ENCODE results near the gene PPARA. TPM values are rescaled to one million over a fixed set of nuclear protein-coding genes. Genes with fewer than 3 reads are reported as not detected.

Gene PPARA
- total RNA-seq, 2 experiments from 2014 or later, result 9.1 to 11.8 TPM

DNA sequence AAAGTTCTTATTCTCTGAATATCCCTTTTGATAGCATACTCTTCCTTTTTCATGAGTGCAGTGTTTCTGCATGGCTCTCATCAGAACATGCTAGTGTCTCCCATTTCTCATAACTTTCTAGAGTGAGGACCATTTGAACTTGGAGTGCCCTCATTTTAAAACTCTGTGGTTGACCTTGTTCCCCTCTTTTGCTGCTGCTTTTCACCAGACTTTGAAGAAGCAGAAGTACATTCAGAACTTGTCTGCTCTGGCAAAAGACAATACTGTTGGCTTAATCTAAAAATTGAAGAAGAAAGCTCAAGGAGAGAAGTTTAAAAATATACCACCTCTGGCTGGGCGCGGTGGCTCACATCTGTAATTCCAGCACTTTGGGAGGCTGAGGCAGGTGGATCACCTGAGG lies 35.0 kb downstream of the PPARA start:
- H3K9me3 Mint-ChIP-seq, result peaks cover 12% of the 10 kb centered on the region
- no peak for ATAC-seq
- no peak for DNase-seq
- H3K27me3 Mint-ChIP-seq, result no peaks in the 10 kb centered on the region
- ChIA-PET CTCF (no interaction called here), POLR2A (no interaction called here)
- no peak overlapping the region for H3K27ac Mint-ChIP-seq
- TF ChIP-seq, protein P1, sequence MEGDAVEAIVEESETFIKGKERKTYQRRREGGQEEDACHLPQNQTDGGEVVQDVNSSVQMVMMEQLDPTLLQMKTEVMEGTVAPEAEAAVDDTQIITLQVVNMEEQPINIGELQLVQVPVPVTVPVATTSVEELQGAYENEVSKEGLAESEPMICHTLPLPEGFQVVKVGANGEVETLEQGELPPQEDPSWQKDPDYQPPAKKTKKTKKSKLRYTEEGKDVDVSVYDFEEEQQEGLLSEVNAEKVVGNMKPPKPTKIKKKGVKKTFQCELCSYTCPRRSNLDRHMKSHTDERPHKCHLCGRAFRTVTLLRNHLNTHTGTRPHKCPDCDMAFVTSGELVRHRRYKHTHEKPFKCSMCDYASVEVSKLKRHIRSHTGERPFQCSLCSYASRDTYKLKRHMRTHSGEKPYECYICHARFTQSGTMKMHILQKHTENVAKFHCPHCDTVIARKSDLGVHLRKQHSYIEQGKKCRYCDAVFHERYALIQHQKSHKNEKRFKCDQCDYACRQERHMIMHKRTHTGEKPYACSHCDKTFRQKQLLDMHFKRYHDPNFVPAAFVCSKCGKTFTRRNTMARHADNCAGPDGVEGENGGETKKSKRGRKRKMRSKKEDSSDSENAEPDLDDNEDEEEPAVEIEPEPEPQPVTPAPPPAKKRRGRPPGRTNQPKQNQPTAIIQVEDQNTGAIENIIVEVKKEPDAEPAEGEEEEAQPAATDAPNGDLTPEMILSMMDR (IDR thresholded peaks at IDR 0.05), result no peak
- intact Hi-C loops (cut with micrococcal nuclease), result no loop called here
- peaks cover 27% of the 10 kb centered on the region for H3K36me3 Mint-ChIP-seq (ENCODE audit: low read depth)
- H3K4me1 Mint-ChIP-seq (ENCODE audit: low read depth), result peaks cover 2% of the 10 kb centered on the region
- no peak overlapping the region for H3K4me3 Mint-ChIP-seq

DNA sequence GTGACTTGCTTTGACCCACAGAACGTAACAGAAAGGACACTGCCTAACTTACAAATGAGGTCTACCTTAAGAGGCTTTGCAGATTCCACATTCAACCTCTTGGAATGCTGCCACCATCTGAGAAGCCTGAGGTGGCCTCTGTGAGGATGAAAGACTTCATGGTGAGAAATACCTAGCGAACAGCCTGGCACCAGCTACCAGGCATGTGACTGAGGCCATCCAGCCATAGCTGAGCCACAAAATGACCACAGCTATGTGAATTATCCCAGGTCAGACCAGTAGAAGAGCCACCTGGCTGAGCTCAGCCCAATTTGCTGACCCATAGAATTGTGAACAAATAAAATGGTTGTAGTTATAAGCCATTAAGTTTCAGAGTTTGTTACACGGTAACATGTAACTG lies 37.5 kb downstream of the PPARA start:
- Mint-ChIP-seq H3K4me3 (no peak overlapping the region), H3K27me3 (no peaks in the 10 kb centered on the region), H3K27ac (no peak overlapping the region), H3K9me3 (peaks cover 4% of the 10 kb centered on the region), H3K36me3 (ENCODE audit: low read depth) (peaks cover 9% of the 10 kb centered on the region), H3K4me1 (ENCODE audit: low read depth) (peaks cover 2% of the 10 kb centered on the region)
- ChIA-PET POLR2A (no interaction called here), CTCF (no interaction called here)
- TF ChIP-seq, protein P1 (IDR thresholded peaks at IDR 0.05), result no peak
- ATAC-seq (no peak), DNase-seq (no peak)
- intact Hi-C loops (cut with micrococcal nuclease), result no loop called here

DNA sequence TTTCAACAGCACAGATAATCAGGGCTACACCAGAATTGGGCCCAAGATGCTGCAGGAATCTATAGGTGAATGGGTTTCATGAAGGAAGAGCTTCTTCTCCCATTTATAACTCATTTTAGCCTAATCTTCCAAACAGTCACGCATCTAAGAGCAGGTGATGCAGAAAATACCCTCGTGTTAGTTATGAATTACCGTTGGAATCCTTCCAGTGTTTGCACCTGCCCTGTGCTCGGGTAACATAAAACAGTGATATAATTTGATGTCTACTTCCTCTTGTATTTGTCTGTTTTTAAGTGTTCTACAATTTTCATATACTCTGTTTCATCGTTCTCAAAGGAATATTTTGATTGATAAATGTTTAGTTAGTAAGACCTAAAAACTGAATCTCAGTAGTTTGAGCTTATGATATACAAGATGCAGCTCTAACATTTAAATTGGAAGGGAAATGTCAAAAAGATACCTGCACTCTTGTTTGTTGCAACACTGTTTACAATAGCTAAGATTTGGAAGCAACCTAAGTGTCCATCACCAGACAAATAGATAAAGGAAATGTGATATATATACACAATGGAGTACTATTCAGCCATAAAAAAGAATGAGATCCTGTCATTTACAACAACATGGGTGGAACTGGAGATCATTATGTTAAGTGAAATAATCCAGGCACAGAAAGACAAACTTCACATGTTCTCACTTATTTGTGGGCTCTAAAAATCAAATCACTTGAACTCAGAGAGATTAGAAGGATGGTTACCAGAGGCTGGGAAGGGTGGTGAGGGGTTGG lies 42.1 kb downstream of the PPARA start:
- Mint-ChIP-seq H3K27ac (no peak overlapping the region), H3K36me3 (ENCODE audit: low read depth) (no peaks in the 10 kb centered on the region), H3K27me3 (no peaks in the 10 kb centered on the region), H3K4me1 (ENCODE audit: low read depth) (peaks cover 5% of the 10 kb centered on the region), H3K9me3 (peaks cover 4% of the 10 kb centered on the region), H3K4me3 (no peak overlapping the region)
- ChIA-PET POLR2A (no interaction called here), CTCF (no interaction called here)
- no peak for ATAC-seq
- no peak for DNase-seq
- intact Hi-C loops (cut with micrococcal nuclease), result no loop called here
- TF ChIP-seq, protein P1 (IDR thresholded peaks at IDR 0.05), result no peak

DNA sequence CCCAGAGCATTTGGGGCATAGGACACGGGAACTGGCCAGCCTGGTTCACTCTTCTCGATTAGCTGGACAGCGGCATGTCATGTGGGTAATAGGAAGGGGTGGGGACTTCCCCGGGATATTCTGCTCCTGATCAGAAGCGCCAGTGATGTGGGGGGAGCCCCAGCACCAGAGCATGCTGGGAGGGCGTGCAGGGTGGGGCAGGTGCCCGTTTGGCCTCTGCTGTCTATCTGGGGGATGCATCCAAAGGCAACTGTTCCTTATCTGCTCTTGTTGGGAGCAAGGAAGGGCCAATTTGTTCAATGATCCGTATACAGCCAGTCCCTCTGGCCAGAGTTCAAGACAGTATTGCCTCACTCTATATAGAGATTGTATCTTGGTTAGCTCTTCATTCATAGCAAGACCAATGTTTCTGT lies 43.6 kb downstream of the PPARA start:
- DNase-seq (no peak), ATAC-seq (no peak)
- peaks cover under 1% of the 10 kb centered on the region for H3K36me3 Mint-ChIP-seq (ENCODE audit: low read depth)
- no peaks in the 10 kb centered on the region for H3K27me3 Mint-ChIP-seq
- ChIA-PET CTCF (no interaction called here), POLR2A (interaction anchor here (0.8 kb wide), 1 partner anchor 346 kb away, joined by 3 read pairs; no protein-coding TSS in a partner anchor)
- intact Hi-C loops (cut with micrococcal nuclease), result no loop called here
- H3K27ac Mint-ChIP-seq, result no peak overlapping the region
- peaks cover 5% of the 10 kb centered on the region for H3K4me1 Mint-ChIP-seq (ENCODE audit: low read depth)
- peaks cover 4% of the 10 kb centered on the region for H3K9me3 Mint-ChIP-seq
- TF ChIP-seq, protein P1 (IDR thresholded peaks at IDR 0.05), result no peak
- H3K4me3 Mint-ChIP-seq, result no peak overlapping the region

DNA sequence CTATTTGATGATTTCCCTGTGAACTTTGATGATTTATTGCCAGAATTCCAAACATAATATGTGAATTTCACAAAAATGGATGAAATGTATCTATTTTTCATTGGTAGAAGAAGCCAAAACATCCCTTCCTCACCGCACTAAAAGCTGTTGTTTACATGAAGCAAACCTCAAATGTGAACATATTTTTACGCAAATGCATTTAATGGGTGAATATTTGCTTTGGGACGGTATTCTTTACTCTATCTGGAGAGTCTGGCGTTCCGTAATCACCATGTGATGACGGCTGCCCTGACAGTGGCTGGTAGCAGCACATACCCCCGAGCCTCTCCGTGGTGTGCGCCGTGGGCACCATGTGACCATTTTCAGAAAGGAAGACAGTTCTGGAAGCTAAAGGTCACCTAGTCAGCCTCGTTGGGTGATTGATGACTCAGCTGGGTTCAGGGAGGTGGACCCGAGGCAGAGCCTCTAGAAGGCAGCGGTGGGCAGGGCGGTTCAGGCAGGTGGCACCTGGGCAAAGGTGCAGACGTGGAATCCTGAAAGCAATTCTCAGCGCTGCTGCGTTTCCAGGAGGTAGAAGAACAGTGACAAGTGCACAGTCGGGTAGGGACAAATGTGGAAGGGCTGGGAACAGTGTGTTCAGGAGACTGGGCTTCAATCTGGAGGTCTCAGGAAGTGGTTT lies 45.3 kb downstream of the PPARA start:
- Mint-ChIP-seq H3K9me3 (peaks cover 4% of the 10 kb centered on the region), H3K27ac (no peak overlapping the region), H3K4me3 (no peak overlapping the region), H3K4me1 (ENCODE audit: low read depth) (peaks cover 5% of the 10 kb centered on the region), H3K36me3 (ENCODE audit: low read depth) (peaks cover 6% of the 10 kb centered on the region), H3K27me3 (no peaks in the 10 kb centered on the region)
- no peak for DNase-seq
- POLR2A ChIA-PET, result no interaction called here
- ATAC-seq, result no peak
- TF ChIP-seq, protein P1 (IDR thresholded peaks at IDR 0.05), result no peak
- intact Hi-C loops (cut with micrococcal nuclease), result no loop called here
- CTCF ChIA-PET, result no interaction called here

Measured in activated CD8-positive, alpha-beta T cell treated with anti-CD3 and anti-CD28 coated beads for 36 hours (primary cell).